Osteocyte (in vitro differentiated cells): ENCODE results near the gene RARS1. TPM values are rescaled to one million over a fixed set of nuclear protein-coding genes. Genes with fewer than 3 reads are reported as not detected.
A peak's percentile ranks its signal among the peaks of the same experiment; 100 is the strongest.

Source experiments
- DNase-seq: peaks from one replicate; pipeline ENCODE4 v3.0.0; 2021; ENCODE audit warnings: mixed read lengths; ENCODE audit not compliant: unreplicated experiment; ENCODE audit errors: extremely low spot score
- H3K27ac Mint-ChIP-seq: one replicate; pipeline ENCODE4 v1.8.0; 2021; ENCODE audit warnings: mild to moderate bottlenecking, mixed read lengths; ENCODE audit not compliant: unreplicated experiment
- H3K27me3 Mint-ChIP-seq: one replicate; pipeline ENCODE4 v1.8.0; 2021; ENCODE audit warnings: mixed read lengths; ENCODE audit not compliant: unreplicated experiment
- H3K36me3 Mint-ChIP-seq: one replicate; pipeline ENCODE4 v1.8.0; 2021; ENCODE audit warnings: mixed read lengths; ENCODE audit not compliant: unreplicated experiment
- H3K4me1 Mint-ChIP-seq: one replicate; pipeline ENCODE4 v1.8.0; 2021; ENCODE audit warnings: mixed read lengths; ENCODE audit not compliant: unreplicated experiment
- H3K4me3 Mint-ChIP-seq: one replicate; pipeline ENCODE4 v1.8.0; 2021; ENCODE audit warnings: mild to moderate bottlenecking, moderate library complexity, mixed read lengths; ENCODE audit not compliant: unreplicated experiment
- H3K9me3 Mint-ChIP-seq: one replicate; pipeline ENCODE4 v1.8.0; 2021; ENCODE audit warnings: mixed read lengths; ENCODE audit not compliant: unreplicated experiment
- CTCF ChIP-seq: fragments of 200-600 bp; sonication (generic); IDR thresholded peaks from 2 replicates; pipeline ENCODE4 v1.5.0; 2021; ENCODE audit warnings: antibody characterized with exemption, mild to moderate bottlenecking, moderate library complexity
- total RNA-seq: library from RNA; stranded (reverse); gene quantifications from 2 replicates; pipeline ENCODE4 v1.2.1, GENCODE V29; 2021

RARS1 gene
- total RNA-seq, 1 donor from 2014 or later: 82.7 TPM

DNA sequence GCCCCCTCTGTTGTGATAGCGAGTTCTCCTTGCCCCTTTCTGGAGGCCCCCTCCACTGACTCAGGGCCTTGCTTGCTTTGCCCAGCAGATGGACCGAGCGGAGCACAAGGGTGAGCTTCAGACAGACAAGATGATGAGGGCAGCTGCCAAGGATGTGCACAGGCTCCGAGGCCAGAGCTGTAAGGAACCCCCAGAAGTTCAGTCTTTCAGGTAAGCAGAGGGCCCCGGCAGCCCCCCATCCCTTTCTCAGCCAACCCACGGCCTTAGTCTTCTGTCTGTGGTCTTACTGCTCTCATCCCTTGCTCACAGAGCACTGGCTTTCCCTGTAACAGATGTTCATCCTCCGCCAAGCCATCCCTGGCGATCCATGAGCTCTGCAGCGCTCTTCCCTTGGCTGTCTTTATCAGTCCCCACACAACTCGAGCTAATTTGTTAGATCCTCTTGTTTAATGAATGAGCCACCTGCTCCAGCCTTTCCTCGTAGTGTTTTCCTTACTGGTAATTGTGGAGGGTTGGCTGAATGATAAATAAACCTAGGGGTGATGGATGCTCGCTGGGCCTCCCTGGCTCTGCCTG is 18.4 kb upstream of the RARS1 start:
- Mint-ChIP-seq H3K4me1 (peaks cover 15% of the 10 kb centered on the region), H3K36me3 (no peaks in the 10 kb centered on the region), H3K27ac (no peak overlapping the region), H3K4me3 (no peak overlapping the region), H3K9me3 (no peaks in the 10 kb centered on the region), H3K27me3 (no peaks in the 10 kb centered on the region)
- TF ChIP-seq CTCF: no peak
- DNase-seq: no peak

- Mint-ChIP-seq H3K27me3 (no peaks in the 10 kb centered on the region), H3K9me3 (no peaks in the 10 kb centered on the region), H3K27ac (no peak overlapping the region), H3K4me1 (peaks cover 18% of the 10 kb centered on the region), H3K36me3 (no peaks in the 10 kb centered on the region), H3K4me3 (no peak overlapping the region)
- TF ChIP-seq CTCF: no peak
- DNase-seq: no peak
These were observed 17.4 kb upstream of the RARS1 start for GRCh38 chr5:168468836-168469235.

GRCh38 chr5:168469816-168470215 is 16.5 kb upstream of the RARS1 start:
- H3K4me1 Mint-ChIP-seq: peaks cover 18% of the 10 kb centered on the region
- DNase-seq: no peak
- no peak overlapping the region for H3K4me3 Mint-ChIP-seq
- no peak for TF ChIP-seq CTCF
- H3K36me3 Mint-ChIP-seq: no peaks in the 10 kb centered on the region
- H3K27ac Mint-ChIP-seq: no peak overlapping the region
- H3K27me3 Mint-ChIP-seq: no peaks in the 10 kb centered on the region
- no peaks in the 10 kb centered on the region for H3K9me3 Mint-ChIP-seq

- peaks cover 18% of the 10 kb centered on the region for H3K4me1 Mint-ChIP-seq
- H3K27ac Mint-ChIP-seq: peak overlapping the region; percentile 59
- no peaks in the 10 kb centered on the region for H3K36me3 Mint-ChIP-seq
- H3K27me3 Mint-ChIP-seq: no peaks in the 10 kb centered on the region
- TF ChIP-seq CTCF: no peak
- DNase-seq: no peak
- H3K4me3 Mint-ChIP-seq: no peak overlapping the region
- H3K9me3 Mint-ChIP-seq: no peaks in the 10 kb centered on the region
These were observed 14.5 kb upstream of the RARS1 start for GRCh38 chr5:168471785-168472184.

- no peaks in the 10 kb centered on the region for H3K9me3 Mint-ChIP-seq
- H3K36me3 Mint-ChIP-seq: no peaks in the 10 kb centered on the region
- TF ChIP-seq CTCF: peak; percentile 53
- peak overlapping the region; percentile 63 for H3K27ac Mint-ChIP-seq
- DNase-seq: no peak
- peaks cover 18% of the 10 kb centered on the region for H3K4me1 Mint-ChIP-seq
- H3K4me3 Mint-ChIP-seq: no peak overlapping the region
- no peaks in the 10 kb centered on the region for H3K27me3 Mint-ChIP-seq
These were observed 13.9 kb upstream of the RARS1 start for GRCh38 chr5:168472329-168472728.
